ENCODE data around the gene CMTM6.
"Not testable (repeated sequence)": the region's sequence is repeated elsewhere in the genome, so short reads cannot be mapped to it uniquely, and the experiment has no call there.

The CMTM6 gene

GRCh38 chr3:32463415-32463814, 39.2 kb downstream of the CMTM6 start:
- peaks cover 51% of the 10 kb centered on the region for H3K4me1 ChIP-seq (ENCODE audit: insufficient read depth, low read length, severe bottlenecking)
- H3K9ac ChIP-seq (ENCODE audit: low read length); H4K20me1 ChIP-seq (ENCODE audit: insufficient read depth, low read length); H3K9me2 ChIP-seq (ENCODE audit: low read depth, low read length); H3K27me3 ChIP-seq (ENCODE audit: insufficient read depth, low read length); H3K27ac ChIP-seq (ENCODE audit: low read depth, low read length, poor library complexity, severe bottlenecking); H3K4me3 ChIP-seq (ENCODE audit: low read depth, low read length, poor library complexity, severe bottlenecking); H2AFZ ChIP-seq (ENCODE audit: low read length); H3K36me3 ChIP-seq (ENCODE audit: insufficient read depth, low read length); H3F3A ChIP-seq (ENCODE audit: insufficient read depth, low read length); H3K79me2 ChIP-seq (ENCODE audit: insufficient read depth, low read length); H3K9me3 ChIP-seq (ENCODE audit: low read length); H3K4me2 ChIP-seq (ENCODE audit: low read length): not testable (repeated sequence)

DNA sequence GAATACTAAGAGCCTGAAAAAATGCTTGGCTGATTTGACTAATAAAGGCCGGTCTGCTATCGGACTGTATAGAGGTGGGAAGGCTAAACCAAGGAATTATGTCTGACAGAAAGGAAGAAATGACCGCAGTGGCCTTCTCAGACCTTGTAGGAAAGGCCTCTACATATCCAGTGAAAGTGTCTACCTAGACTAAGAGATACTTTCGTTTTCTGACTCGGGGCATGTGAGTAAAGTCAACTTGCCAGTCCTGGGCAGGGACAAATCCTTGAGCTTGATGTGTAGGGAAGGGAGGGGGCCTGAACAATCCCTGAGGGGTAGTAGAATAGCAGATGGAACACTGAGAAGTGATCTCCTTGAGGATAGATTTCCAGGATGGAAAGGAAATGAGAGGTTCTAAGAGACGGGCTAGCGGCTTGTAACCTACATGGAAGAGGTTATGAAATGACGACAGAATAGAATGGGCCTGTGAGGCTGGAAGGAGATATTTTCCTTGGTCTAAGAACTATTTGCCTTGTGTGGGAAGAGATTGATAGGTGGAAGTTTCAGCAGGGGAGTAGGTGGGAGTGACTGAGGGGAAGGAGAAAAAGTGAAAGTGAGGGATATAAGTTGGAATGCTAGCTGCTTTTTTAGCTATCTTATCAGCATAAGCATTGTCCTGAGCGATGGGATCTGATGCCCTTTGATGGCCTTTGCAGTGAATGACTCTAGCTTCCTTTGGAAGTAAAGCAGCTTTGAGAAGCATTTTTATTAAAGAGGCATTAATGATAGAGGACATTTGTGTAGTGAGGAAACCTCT, 40.3 kb downstream of the CMTM6 start:
- H3K4me2 ChIP-seq (ENCODE audit: low read length); H3K27me3 ChIP-seq (ENCODE audit: insufficient read depth, low read length); H3F3A ChIP-seq (ENCODE audit: insufficient read depth, low read length); H2AFZ ChIP-seq (ENCODE audit: low read length); H3K79me2 ChIP-seq (ENCODE audit: insufficient read depth, low read length); H3K4me3 ChIP-seq (ENCODE audit: low read depth, low read length, poor library complexity, severe bottlenecking); H3K36me3 ChIP-seq (ENCODE audit: insufficient read depth, low read length); H3K9ac ChIP-seq (ENCODE audit: low read length); H4K20me1 ChIP-seq (ENCODE audit: insufficient read depth, low read length); H3K9me3 ChIP-seq (ENCODE audit: low read length); H3K9me2 ChIP-seq (ENCODE audit: low read depth, low read length): not testable (repeated sequence)
- Histone ChIP-seq H3K4me1 (ENCODE audit: insufficient read depth, low read length, severe bottlenecking) (peaks cover 49% of the 10 kb centered on the region), H3K27ac (ENCODE audit: low read depth, low read length, poor library complexity, severe bottlenecking) (peak overlapping the region; percentile 90)

- H3K79me2 ChIP-seq (ENCODE audit: insufficient read depth, low read length); H4K20me1 ChIP-seq (ENCODE audit: insufficient read depth, low read length); H3K9me2 ChIP-seq (ENCODE audit: low read depth, low read length); H2AFZ ChIP-seq (ENCODE audit: low read length); H3K27me3 ChIP-seq (ENCODE audit: insufficient read depth, low read length); H3F3A ChIP-seq (ENCODE audit: insufficient read depth, low read length); H3K36me3 ChIP-seq (ENCODE audit: insufficient read depth, low read length); H3K9me3 ChIP-seq (ENCODE audit: low read length): not testable (repeated sequence)
- H3K4me1 ChIP-seq (ENCODE audit: insufficient read depth, low read length, severe bottlenecking): peaks cover 57% of the 10 kb centered on the region
- peak overlapping the region; percentile 90 for H3K27ac ChIP-seq (ENCODE audit: low read depth, low read length, poor library complexity, severe bottlenecking)
- peak overlapping the region; percentile 39 for H3K4me3 ChIP-seq (ENCODE audit: low read depth, low read length, poor library complexity, severe bottlenecking)
- peak overlapping the region; percentile 61 for H3K4me2 ChIP-seq (ENCODE audit: low read length)
- peak overlapping the region; percentile 44; the same call in 1 of the 2 replicates for H3K9ac ChIP-seq (ENCODE audit: low read length)
Measured at GRCh38 chr3:32460817-32461496, 41.7 kb downstream of the CMTM6 start.

DNA sequence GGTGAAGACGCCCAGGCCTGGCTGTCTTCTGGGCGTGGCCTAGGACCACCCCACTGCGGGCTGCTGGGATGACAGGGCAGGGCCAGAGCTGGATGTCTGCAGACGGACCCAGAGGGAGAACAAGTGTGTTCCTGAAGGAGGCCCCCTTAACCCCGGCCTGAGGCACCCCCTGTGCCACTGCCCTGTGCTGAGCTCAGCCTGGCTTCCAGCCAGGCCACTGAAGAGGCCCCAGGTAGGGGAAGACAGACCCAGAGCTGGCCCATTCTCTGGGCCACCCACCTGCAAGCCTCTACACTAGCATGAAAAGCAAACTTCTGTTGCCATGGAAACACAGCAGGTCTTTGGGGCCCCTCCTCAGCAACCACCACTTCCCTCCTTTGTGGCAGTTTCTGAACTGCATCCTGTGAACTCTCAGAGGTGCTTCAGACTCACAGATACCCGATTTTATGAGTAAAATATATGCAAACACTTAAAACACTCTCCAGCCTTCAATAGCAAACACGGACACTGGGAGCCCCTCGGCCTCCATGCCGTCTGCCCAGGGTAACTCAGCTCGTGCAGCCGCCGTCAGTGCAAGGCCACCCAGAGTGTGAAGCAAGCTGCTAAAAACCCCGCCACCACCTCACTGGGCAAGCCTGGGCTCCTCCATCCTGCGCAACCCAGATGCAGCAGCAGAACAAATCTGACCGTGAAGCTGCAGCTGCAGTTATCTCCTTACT, 42.5 kb downstream of the CMTM6 start:
- H4K20me1 ChIP-seq (ENCODE audit: insufficient read depth, low read length): no peaks in the 10 kb centered on the region
- H2AFZ ChIP-seq (ENCODE audit: low read length): no peak overlapping the region
- H3K79me2 ChIP-seq (ENCODE audit: insufficient read depth, low read length): no peaks in the 10 kb centered on the region
- H3K4me2 ChIP-seq (ENCODE audit: low read length): peak overlapping the region; percentile 61
- peaks cover 65% of the 10 kb centered on the region for H3K4me1 ChIP-seq (ENCODE audit: insufficient read depth, low read length, severe bottlenecking)
- H3K36me3 ChIP-seq (ENCODE audit: insufficient read depth, low read length): no peaks in the 10 kb centered on the region
- H3K9ac ChIP-seq (ENCODE audit: low read length): peak overlapping the region; percentile 44; the same call in 1 of the 2 replicates
- peak overlapping the region; percentile 39 for H3K4me3 ChIP-seq (ENCODE audit: low read depth, low read length, poor library complexity, severe bottlenecking)
- H3K9me2 ChIP-seq (ENCODE audit: low read depth, low read length): no peaks in the 10 kb centered on the region
- no peaks in the 10 kb centered on the region for H3K9me3 ChIP-seq (ENCODE audit: low read length)
- H3F3A ChIP-seq (ENCODE audit: insufficient read depth, low read length): no peaks in the 10 kb centered on the region; the same call in 1 of the 2 replicates
- TF ChIP-seq, protein P1, sequence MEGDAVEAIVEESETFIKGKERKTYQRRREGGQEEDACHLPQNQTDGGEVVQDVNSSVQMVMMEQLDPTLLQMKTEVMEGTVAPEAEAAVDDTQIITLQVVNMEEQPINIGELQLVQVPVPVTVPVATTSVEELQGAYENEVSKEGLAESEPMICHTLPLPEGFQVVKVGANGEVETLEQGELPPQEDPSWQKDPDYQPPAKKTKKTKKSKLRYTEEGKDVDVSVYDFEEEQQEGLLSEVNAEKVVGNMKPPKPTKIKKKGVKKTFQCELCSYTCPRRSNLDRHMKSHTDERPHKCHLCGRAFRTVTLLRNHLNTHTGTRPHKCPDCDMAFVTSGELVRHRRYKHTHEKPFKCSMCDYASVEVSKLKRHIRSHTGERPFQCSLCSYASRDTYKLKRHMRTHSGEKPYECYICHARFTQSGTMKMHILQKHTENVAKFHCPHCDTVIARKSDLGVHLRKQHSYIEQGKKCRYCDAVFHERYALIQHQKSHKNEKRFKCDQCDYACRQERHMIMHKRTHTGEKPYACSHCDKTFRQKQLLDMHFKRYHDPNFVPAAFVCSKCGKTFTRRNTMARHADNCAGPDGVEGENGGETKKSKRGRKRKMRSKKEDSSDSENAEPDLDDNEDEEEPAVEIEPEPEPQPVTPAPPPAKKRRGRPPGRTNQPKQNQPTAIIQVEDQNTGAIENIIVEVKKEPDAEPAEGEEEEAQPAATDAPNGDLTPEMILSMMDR (IDR thresholded peaks at IDR 0.05; ENCODE audit: low read length): no peak
- no peak for TF ChIP-seq EZH2 (IDR thresholded peaks at IDR 0.05; ENCODE audit: borderline replicate concordance, low read length)
- peak overlapping the region; percentile 90 for H3K27ac ChIP-seq (ENCODE audit: low read depth, low read length, poor library complexity, severe bottlenecking)
- H3K27me3 ChIP-seq (ENCODE audit: insufficient read depth, low read length): no peaks in the 10 kb centered on the region
